ENCODE data around the gene DRC3.
"Not testable (repeated sequence)": the region's sequence is repeated elsewhere in the genome, so short reads cannot be mapped to it uniquely, and the experiment has no call there.

The DRC3 gene

DNA sequence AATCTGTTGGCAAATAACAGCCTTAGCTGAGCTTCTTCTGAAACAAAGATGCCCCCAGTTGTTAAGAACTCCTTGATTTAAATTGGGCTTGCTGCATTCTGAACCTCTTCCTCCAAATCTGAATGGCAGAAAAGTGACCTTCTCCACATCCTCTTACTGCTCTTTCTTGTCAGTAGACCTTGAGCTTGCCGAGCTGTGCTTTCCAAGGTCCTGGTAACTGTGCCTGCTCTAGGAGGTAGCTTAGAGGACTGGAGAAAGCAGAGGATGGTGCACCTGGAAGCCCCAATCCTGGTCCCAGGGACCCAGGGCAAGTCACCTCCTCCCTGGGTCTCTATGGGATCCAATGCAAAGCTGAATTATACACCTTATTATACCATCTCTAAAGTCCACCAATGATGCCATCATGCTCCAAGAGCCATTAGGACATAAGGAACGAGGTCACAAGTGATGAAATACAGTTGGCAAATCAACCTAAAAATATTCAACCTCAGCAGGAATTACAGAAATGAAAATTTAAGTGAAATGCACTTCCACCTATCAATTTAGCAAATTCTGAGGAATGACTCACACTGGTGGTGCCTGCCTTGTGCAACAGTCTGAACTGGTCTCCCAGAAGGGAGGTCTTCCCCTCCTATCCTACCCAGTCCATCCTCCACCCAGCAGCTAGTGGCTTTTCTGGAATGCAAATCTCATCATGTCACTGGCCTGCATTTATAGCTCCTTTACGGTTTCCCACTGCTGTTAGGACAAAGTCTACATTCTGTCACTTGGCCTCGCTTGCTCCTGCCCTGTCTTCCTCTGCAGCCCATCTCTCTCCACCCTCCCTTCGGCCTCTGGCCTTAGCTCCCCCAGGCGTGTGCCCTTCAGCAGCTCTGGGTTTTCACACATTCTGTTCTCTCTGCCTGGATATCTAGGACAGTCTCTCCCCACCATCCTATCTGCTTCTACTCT lies 37.1 kb upstream of the DRC3 start:
- H3K4me3 ChIP-seq (ENCODE audit: low read depth, low read length) = no peak overlapping the region
- no peak for DNase-seq (ENCODE audit: low read depth)
- TF ChIP-seq, protein P1, sequence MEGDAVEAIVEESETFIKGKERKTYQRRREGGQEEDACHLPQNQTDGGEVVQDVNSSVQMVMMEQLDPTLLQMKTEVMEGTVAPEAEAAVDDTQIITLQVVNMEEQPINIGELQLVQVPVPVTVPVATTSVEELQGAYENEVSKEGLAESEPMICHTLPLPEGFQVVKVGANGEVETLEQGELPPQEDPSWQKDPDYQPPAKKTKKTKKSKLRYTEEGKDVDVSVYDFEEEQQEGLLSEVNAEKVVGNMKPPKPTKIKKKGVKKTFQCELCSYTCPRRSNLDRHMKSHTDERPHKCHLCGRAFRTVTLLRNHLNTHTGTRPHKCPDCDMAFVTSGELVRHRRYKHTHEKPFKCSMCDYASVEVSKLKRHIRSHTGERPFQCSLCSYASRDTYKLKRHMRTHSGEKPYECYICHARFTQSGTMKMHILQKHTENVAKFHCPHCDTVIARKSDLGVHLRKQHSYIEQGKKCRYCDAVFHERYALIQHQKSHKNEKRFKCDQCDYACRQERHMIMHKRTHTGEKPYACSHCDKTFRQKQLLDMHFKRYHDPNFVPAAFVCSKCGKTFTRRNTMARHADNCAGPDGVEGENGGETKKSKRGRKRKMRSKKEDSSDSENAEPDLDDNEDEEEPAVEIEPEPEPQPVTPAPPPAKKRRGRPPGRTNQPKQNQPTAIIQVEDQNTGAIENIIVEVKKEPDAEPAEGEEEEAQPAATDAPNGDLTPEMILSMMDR (IDR thresholded peaks at IDR 0.05; ENCODE audit: control insufficient read depth, extremely low read depth, insufficient read depth) = no peak

DNA sequence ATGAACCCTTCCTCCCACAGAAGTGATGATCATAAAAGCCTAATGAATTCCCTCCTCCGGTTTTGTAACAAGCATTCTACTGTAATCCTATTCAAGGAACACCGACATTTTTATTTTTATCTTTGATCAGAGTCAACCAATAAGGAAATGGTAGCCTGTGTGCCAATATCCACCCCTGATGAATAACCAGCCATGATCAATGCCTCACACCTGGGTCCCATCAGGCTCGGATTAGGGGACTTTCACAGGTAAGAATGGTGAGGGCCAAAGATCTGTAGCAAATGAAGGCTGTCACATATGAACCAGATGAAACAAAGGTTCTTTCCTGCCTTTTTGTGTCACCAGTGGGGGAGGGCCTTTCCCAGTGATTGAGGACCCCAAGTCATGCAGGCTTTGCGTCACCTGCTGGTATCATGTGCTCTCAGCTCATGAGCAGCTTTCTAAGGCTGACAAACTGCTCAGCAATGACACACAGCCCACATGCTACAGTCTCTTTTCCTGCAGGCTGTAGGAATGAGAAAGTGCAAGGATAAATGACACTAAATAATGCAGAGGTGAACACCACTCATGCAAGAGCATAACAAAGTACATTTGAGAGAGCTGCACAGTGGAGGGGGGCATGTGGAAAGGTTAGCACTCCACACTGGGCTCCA lies 35.3 kb upstream of the DRC3 start:
- TF ChIP-seq, protein P1 (IDR thresholded peaks at IDR 0.05; ENCODE audit: control insufficient read depth, extremely low read depth, insufficient read depth) = no peak
- no peak for DNase-seq (ENCODE audit: low read depth)

DNA sequence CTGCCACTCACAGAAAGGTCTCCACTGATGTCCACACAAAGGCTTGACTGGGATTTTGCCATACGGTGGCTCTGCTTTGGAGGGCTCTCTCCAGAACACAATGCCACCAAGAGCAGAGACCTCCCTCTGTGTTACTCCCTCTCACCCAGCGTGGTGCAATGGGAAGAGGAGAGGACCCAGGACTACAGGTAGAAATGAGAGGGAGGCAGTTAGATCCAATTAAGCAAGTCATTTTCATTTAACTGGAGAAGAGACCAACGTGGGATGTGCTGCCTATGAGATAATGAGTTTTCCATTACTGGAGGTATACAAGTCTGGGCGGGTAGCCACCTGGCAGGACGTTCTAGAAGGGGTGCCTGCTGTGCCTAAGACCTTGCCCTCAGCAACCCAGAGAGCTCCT lies 34.7 kb upstream of the DRC3 start:
- TF ChIP-seq, protein P1 (IDR thresholded peaks at IDR 0.05; ENCODE audit: control insufficient read depth, extremely low read depth, insufficient read depth) = no peak

More for the DNA sequence above, 35.3 kb upstream of the DRC3 start:
- no peak overlapping the region for H3K4me3 ChIP-seq (ENCODE audit: low read depth, low read length)

DNA sequence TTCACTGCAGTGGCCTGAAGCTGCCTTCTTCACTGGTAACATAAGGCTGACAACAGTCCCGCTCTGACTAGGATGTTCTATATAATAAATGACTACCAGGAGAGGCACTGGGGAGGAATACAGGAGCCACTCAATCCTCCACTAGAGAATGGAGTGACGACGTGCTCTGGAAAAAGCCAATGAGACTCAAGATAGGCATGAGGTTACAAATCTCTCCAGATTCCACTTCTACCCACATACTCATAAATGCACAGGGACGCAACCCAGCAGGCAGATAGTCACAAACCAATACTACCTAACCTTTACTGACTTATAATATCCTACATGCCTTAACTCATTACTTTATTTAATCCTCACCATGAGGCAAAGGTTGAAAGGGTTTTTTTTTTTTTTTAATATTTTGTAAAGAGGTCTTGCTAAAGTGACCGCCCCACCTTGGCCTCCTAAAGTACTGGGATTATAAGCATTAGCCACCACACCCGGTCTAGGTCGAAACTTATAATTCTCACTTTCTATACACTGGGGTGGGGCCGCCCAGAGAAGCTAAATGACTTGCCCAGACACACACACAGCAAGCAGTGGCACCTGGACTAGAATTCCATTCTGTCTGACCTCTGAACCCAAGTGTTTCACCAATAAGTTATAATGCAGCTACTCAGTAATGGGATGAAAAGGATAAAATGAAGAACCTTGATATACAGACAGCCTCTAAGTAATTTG lies 34.1 kb upstream of the DRC3 start:
- TF ChIP-seq, protein P1 (IDR thresholded peaks at IDR 0.05; ENCODE audit: control insufficient read depth, extremely low read depth, insufficient read depth) = no peak

More for the DNA sequence above, 34.7 kb upstream of the DRC3 start:
- no peak overlapping the region for H3K4me3 ChIP-seq (ENCODE audit: low read depth, low read length)
- DNase-seq (ENCODE audit: low read depth) = no peak

DNA sequence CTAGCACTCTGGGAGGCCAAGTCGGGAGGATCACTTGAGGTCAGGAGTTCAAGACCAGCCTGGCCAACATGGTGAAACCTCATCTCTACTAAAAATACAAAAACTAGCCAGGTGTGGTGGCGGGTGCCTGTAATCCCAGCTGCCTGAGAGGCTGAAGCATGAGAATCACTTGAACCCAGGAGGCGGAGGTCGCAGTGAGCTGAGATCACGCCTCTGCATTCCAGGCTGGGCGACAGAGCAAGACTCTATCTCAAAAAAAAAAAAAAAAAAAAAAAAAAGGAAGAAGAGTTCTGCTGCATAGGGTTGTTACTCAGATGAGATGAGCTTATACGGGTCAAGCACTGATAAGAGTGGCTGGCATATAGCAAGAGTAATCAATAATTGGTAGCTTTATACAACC lies 32.7 kb upstream of the DRC3 start:
- not testable (repeated sequence) for DNase-seq (ENCODE audit: low read depth); H3K4me3 ChIP-seq (ENCODE audit: low read depth, low read length)

More for the DNA sequence above, 34.1 kb upstream of the DRC3 start:
- H3K4me3 ChIP-seq (ENCODE audit: low read depth, low read length) = no peak overlapping the region
- no peak for DNase-seq (ENCODE audit: low read depth)

DNA sequence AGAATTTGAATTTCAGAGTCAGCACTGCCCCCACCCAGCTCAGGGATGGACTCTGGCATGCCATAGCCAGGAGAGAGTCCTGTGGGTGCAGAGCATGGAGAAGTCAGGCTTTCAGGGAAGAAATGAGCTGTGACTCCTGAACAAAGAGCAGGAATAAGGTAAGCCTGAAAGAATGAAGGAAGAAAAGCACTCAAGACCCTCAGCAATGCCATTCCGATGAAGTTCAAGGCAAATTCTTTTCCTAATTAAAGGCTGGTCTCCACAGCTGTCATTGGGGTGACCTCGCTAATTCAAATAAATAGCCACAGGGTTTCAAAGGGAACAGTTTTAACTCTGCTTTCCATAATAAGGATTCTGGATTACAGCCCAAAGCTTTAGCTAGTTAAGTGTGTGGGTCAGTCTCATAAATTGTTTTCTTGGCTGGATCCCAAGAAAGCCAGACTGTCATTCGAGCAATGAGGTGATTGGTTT lies 32.2 kb upstream of the DRC3 start:
- DNase-seq (ENCODE audit: low read depth) = peak; percentile 42
- TF ChIP-seq, protein P1 (IDR thresholded peaks at IDR 0.05; ENCODE audit: control insufficient read depth, extremely low read depth, insufficient read depth) = no peak
- no peak overlapping the region for H3K4me3 ChIP-seq (ENCODE audit: low read depth, low read length)

DNA sequence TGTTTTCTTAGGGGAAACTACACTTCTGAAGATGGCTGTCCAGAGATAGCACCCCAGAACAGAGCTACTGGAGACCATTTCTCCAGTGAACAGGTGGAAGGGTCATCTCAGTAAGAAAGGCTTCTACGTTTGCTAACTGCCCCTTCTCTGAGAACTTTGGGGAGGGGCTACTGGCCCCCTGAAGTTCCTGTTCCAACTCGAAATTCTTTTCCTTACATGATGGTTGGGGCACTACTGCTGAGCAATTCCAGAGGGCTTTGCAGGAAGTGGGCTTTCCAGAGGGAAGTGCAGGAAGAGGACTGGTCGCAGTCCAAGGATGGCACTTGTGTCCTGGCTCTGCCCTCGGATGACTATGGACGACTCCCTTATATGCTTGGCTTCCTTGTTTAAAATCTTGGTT lies 31.6 kb upstream of the DRC3 start:
- DNase-seq (ENCODE audit: low read depth) = no peak
- TF ChIP-seq, protein P1 (IDR thresholded peaks at IDR 0.05; ENCODE audit: control insufficient read depth, extremely low read depth, insufficient read depth) = no peak
- H3K4me3 ChIP-seq (ENCODE audit: low read depth, low read length) = no peak overlapping the region
